ENCODE measurements around the gene DAZL.
"Not testable (repeated sequence)": the region's sequence is repeated elsewhere in the genome, so short reads cannot be mapped to it uniquely, and the experiment has no call there.

DAZL gene, protein sequence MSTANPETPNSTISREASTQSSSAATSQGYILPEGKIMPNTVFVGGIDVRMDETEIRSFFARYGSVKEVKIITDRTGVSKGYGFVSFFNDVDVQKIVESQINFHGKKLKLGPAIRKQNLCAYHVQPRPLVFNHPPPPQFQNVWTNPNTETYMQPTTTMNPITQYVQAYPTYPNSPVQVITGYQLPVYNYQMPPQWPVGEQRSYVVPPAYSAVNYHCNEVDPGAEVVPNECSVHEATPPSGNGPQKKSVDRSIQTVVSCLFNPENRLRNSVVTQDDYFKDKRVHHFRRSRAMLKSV

DNA sequence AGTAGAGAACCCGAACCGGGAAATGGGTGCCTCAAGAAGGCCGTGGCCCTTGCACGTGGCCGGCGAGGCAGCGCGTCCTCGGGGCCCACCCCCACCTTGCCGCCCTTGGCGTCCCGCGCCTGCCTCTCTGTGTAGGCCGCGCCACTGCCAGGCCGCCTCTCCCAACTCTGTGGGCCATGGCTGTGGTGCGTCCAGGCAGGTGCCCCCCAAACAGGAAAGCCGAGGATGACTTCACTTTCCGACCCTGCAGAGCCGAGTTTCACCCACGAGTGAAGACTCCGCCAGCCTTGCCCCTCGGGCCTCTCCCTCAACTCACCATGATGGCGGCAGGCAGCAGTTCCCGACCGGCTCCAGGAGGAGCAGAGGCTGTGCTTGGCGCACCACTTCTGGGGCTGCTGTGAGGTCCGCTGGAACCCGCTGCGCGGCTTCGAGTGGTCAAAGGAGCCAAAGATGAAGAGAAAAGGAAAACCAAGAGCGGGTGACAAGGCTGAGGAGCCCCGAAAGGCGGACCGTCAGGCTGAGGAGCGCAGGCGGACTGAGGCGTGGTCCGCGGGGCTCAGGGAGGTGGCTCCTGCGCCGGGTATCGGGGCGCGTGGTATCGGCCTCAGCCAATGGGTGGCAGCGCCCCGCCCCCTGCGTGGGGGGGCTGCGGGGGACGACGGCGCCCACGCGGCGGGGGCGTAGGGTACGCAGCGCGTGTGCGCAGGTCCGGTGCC lies at the start of gene DAZL:
Gene DAZL (minus strand): TSS at position 537 of the 716 bp plus-strand sequence. CDS start 218 bp downstream, at position 319.
- DNase-seq (ENCODE audit: low read depth, low spot score) = no peak

DNA sequence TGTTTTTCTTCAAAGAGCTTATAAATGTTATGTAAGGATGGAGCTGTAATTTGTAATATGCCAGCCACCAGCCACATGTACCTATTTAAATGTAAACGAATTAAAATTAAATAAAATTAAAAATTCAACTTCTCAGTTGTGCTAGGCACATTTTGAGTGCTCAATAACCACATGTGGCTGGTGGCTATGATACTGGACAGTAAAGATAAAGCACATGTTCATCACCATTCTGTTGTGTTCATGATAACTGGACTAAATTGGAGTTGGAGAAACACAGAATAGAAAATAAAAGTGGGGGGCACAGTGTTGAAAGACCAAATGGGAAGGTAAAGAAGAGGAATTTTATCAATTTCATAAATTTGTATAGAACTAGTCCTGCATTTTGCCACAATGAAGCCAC lies 49.8 kb upstream of the DAZL start:
- DNase-seq (ENCODE audit: low read depth, low spot score) = no peak

DNA sequence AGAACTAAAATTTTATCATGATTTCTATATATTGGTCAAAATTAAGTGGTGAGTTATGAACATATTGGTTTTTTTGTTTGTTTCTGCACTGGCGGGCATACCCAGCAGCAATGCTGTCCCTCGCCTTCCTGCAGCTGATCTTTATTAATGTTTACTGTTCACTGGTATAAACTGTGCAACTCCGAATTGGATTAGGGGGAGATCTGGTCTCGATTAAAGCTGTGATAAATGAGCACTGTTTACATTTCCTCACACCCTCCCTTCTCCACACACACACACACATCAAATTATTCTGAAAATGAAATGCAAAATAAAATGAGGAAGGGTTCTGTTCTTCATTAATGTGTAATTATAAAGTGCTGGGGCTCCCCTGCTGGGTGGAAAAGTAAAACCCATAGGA lies 48.5 kb upstream of the DAZL start:
- DNase-seq (ENCODE audit: low read depth, low spot score) = no peak

DNA sequence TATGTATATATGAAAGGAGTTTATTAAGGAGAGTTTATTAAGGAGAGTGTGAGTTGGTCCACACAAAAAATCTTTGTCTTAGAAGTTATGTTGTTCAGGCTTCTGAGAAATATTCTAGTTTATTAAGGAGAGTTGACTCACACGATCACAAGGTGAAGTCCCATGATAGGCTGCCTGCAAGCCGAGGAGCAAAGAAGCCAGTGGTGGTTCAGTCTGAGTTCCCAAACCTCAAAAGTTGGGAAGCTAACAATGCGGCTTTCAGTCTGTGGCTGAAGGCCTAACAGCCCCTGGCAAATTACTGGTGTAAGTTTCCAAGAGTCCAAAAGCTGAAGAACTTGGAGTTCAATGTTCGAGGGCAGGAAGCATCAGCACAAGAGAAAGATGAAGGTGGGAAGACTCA lies 42.4 kb upstream of the DAZL start:
- DNase-seq (ENCODE audit: low read depth, low spot score) = no peak

DNA sequence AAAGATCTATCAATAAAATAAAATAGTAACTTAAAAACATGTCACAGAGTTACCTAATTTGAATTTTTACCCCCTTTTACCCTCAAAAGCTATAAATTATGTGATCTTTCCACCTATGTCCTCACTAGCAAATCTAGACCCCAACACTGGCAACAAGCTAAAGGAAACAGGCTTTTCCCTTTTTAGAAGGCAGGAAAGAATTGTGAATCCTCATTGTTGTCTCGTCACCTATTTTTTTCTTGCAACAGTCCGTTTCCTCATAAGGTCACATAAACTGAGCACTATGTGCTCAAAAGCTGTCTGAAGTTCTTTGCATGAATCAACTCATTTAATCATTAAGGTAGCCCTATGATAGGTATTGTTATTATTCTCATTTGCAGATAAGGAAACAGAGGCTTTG lies 34.6 kb upstream of the DAZL start:
- no peak for DNase-seq (ENCODE audit: low read depth, low spot score)

DNA sequence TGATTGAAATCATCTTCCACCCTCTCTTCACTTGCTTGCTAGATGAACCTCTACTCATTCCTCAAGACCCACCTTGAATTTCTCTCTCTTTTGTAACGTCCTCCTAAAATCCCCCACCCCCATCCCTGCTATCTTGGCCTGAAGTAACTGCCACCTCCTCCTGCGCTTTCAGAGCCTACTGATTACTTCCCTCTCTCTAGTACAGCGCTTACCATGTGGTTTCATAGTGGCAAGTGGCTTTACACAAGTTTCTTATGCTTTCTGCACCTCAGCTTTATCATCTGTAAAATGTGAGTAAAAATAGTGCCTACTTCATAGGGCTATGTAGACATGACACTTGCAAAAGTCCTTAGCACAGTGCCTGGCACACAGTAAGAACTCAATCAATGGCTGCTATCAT lies 28.7 kb upstream of the DAZL start:
- no peak for DNase-seq (ENCODE audit: low read depth, low spot score)

DNA sequence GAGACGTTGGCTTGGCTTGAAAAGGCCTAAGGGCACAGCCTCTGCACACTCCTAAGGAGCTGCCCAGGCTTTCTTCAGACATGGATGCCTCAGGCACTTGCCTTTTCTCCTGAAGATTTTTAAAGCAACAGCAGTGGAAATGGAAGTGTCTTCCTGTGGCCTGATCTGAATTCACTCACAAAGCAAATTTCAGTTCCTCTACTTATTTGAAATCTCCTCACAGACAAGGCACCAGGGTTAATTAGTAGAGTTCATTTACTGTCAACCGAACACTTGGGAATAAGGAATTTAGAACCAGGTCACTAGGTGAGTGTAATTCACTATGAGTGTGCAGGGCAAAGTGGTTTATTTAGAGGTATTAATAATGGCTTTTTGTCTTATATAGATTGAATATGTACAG lies 27.2 kb upstream of the DAZL start:
- no peak for DNase-seq (ENCODE audit: low read depth, low spot score)

DNA sequence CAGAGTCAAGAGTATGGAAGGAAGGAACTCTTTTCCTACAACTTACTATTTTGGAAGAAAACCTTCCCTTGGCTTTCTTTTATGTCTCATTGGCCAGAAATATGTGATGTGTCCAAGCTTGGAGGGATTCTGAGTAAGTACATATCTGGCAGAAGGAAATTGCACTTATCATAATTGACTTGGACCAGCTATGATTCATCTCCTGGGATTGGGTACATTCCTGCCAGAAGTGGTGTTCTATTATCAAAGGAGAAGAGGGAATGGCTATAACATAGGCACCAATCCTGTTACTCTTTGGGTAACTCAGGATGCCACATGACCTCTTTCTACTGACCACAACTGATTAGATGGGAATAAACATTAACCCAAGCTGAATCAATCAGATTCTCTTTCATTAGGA lies 13.5 kb upstream of the DAZL start:
- DNase-seq (ENCODE audit: low read depth, low spot score) = no peak

DNA sequence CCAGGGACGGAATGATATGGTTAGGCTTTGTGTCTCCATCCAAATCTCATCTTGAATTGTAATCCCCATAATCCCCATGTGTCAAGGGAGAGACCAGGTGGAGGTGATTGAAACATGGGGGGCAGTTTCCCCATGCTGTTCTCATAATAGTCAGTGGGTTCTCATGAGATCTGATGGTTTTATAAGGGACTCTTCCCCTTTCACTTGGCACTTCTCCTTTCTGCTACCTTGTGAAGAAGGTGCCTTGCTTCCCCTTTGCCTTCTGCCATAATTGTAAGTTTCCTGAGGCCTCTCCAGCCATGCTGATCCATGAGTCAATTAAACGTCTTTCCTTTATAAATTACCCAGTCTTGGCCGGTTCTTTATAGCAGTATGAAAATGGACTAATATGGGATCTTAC lies 11.9 kb upstream of the DAZL start:
- not testable (repeated sequence) for DNase-seq (ENCODE audit: low read depth, low spot score)

DNA sequence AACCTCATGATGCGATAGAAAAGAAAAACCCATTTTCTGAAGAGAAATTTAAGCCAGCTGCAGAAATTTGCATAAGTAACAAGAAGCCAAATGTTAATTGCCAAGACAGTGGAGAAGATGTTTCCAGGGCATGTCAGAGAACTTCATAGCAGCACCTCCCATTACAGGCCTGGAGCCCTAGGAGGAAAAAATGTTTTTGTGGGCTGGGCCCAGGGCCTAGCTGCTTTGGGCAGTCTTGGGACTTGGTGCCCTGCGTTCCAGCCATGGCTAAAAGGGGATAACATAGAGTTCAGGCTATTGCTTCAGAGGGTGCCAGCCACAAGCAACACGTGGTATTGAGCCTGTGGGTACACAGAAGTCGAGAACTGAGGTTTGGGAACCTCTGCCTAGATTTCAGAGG lies 10.9 kb upstream of the DAZL start:
- DNase-seq (ENCODE audit: low read depth, low spot score) = no peak

DNA sequence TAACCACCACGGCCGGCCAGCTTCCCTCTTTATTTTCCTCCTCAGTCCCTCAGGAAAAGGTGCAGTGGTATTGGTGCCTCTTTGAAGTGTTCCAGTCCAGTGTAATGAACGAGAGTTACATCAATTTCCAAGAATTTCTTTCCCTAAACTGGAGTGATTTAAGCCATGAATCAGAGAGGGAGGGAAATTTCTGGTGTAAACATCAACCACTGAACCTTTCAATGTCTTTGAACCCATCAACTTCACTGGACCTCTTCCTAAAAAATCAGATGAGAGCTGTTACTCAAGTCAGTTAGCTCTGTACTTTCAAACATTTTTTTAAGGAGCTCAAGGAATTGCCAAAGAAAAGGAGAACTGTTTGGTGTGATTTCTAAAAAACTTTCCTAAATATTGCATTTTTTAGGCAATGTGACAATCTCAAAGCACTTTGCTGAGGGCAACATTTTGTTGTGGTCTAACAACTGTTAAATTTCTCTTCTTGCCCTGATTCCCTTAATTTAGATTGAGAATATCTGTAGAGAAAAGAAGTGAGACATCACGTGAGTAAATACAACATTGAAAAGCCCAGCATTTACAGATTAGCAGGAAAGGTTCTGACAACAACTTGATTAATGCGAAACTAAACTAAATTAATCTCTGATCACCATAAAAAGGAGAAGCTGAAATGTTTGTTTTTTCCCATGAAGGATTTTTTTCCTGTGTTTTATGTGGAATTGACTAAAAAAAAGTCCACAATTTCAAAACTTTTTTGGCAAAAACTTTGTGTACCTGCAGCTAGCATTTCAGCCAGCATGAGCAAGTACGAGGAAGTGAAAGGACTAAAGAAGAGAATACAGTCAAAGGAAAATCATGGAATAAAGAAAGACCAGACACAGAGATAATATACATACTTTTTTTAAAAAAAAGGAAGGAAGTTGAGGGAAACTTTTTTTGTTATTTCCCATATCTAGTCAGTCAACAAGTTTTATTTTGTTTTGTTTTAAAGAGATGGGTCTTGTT lies 9.1 kb upstream of the DAZL start:
- DNase-seq (ENCODE audit: low read depth, low spot score) = no peak

DNA sequence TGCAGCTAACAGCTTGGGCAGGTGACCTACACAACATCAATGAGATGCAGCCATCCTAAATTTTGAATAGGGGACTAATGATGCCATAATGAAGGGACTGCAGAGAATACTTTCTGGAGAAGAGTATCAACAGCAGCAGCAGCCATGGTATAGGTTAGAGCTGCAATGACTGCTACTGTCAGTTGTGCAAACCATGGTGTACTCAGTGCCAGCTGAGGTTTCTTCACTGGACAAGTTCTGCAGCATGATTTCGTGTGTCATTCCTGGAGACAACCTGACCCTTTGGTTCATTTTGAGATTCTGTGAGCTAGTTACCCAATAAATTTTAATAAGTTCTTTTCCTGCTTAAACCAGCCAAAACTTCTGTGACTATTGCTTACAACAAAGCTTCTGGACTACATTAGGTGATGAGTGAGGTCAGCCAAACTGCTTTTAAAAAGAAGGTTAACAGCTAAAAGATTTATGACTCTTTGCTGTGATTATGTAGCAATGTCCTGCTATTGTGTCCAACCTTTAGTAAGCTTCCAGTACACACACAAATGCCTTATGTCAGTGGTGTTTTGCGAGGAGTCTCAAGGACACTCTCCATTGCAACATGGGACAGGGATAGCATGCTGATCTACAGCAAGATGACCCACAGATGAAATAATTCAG lies 4.8 kb upstream of the DAZL start:
- no peak for DNase-seq (ENCODE audit: low read depth, low spot score)

DNA sequence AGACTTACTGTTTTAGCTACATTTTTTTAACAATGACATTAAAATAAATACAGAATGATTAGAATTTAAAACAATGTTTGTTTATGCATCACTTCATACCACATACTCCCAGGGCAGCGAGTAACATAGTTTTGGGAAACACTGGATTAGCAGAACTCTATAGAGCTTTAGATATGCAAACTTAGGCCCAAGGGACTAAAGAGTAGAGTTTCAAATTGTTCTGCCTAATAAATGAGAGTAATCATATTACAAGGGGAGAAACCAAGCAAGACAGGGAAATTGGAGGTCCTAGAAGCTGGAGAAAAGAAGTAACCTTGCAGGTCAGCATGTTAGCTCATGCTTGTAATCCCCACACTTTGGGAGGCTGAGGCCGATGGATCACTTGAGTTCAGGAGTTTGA lies 3.6 kb upstream of the DAZL start:
- no peak for DNase-seq (ENCODE audit: low read depth, low spot score)

DNA sequence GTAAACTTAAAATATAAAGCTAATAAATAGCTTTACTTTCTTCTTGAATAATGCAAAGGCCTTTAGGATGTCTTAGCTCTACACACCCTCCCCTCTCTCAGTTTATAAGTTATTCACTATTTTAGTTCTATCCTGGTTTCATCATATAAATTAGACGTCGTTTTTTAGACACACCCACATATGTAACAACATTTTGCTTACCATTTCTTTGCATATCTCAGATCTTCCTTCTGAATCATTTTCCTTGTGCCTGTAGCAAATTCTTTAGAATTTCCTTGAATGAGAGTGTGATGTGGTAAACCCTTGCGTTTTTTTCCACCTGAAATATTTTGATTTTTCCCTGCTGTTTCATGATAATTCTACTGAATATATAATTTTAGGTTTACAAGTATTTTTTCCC lies 2.5 kb upstream of the DAZL start:
- DNase-seq (ENCODE audit: low read depth, low spot score) = no peak

DNA sequence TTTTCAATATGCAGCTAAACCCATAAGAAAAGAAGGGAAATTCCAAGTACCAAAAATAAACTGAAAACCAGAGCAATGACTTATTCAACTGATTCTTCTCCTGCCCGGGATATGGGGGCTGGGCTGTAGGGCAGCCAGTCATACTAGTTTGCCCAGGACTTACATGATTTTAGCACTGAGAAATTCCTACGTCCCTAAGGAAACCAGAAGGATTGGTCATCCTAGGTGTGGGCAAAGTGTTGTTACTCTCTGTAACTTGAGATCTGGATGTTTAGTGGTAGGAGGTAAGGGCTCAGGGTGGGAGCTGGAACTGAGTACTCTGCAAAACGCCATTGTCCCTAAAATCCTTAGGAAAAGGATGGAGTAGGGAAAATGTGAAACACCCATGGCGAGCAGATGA lies 1.2 kb upstream of the DAZL start:
- DNase-seq (ENCODE audit: low read depth, low spot score) = no peak

DNA sequence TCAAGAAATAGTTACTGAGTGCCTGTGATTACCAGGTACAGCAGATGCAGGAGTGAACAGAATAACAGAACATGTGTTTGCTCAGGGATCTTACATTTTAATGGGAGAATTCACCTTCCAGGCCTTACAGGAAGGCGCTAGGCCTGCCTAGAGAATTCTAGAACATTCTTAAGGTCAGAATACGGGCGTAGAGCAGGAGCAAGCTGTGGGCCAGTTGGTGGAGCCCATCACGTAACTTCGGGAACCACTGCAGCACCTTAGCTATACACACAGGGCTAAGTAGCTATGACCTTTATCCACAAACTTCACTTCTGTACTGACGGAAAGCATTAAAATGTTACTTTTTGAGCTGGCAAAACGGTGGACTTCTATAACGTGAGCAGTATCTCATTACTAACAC lies 743 bp upstream of the DAZL start:
- DNase-seq (ENCODE audit: low read depth, low spot score) = no peak

DNA sequence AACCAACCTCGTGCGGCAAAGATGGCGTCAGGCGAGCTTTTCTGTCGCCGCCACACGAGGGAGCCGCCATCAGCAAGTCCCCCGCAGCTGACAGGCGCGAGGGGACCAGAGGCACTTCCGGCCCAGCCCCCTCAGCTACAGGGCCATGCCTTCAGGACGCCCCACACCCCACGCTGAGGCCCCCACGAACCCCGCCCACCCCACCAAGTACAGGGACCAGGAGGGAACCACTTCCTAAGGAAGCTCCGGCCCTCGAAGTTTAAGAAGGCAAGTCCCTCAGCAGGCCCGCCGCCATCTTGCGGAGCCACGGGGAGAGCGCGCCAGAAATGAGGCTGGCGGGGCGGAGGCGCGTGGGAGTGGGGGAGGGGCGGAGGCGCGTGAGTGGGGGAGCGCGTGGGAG lies 790 bp downstream of the DAZL start:
- DNase-seq (ENCODE audit: low read depth, low spot score) = no peak

DNA sequence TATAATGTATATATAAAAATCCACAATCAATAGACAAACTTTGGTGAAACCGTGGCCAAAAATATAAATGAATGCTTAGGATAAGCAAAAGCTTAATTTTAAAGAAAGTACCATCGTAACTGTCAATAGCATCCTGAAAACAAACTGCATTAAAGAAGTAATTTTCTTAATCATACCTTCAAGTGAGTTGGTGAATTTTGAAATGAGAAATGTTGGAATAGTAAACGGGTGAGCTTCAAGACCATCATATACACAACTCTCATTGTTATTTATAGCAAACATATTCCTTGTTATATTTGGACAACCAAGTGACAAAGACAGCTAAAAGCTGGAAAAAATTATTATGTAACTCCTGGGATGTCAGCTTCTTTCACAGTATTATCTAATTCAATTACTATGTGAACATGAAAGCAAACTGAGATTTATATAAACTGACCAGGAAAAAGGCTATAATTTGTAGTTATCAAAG lies 3.7 kb downstream of the DAZL start:
- DNase-seq (ENCODE audit: low read depth, low spot score) = no peak

DNA sequence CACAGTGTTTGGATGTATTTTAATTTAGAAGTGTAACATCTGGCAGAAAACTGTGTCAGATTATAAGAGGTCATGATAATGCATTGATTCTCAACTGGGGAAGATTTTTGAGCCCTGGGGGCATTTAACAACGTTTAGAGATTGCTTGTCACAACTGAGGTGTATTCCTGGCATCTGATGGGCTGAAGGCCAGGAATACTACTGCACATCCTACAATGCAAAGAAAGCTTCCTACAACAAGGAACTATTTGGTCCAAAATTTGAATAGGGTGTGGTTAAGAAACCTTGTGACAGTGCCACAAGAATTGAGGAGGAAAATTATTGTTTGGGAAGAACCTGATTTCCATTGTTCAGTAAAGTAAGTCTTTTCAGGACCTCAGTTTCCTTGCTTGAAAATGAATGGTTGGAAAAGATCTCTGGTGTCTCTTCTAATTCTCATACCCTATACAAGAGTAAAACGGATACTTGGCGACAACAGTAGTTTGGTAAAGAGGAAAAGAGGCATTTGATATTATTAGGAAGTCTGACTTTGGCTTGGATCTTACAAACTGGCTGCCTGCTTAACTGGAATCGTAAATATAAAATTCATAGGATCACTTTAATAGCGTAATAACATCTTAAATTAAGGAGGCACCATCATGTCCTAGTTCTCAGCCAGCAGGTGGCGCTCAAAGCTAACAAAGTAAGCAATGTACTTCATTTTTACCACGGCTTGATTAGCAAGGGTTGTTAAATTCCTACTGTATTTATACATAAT lies 4.3 kb downstream of the DAZL start:
- DNase-seq (ENCODE audit: low read depth, low spot score) = no peak

DNA sequence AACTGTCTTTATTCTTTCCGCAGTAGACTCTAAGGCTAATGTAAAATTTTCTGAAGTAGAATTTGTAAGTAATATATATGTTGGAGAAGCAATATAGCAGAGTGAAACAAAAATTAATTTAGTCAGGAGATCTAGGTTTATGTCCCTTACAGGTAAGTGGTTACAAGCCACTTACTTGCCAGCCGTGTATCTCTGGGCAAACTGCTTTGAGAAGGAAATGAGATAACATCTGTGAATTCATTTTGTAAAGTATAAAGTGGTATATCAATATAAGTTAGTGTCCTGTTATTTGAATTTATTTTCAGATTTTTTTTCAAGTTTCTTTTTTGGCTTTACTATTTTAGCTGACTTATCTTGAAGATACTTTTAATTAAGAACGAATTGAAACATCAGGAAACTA lies 5.5 kb downstream of the DAZL start:
- DNase-seq (ENCODE audit: low read depth, low spot score) = no peak
